GM12878 (cell line): ENCODE data around the gene SMC3. TPM values are rescaled to one million over a fixed set of nuclear protein-coding genes. Genes with fewer than 3 reads are reported as not detected.

Experiments used
- CUX1 ChIP-seq: IDR thresholded peaks from 2 replicates; pipeline ENCODE4 v1.6.1; 2012; ENCODE audit warnings: improper control_type of control experiment, low read depth, low read length; ENCODE audit not compliant: insufficient replicate concordance
- EP300 ChIP-seq, 2 experiments: fragments of 150-350 bp in 1 of 2; IDR thresholded peaks; 2 replicates each; pipeline ENCODE4 v1.6.1; 2011 to 2012; ENCODE audit warnings: low read depth in 2 of 2, low read length in 2 of 2, borderline replicate concordance in 1 of 2, improper control_type of control experiment in 1 of 2, inconsistent platforms in 1 of 2; ENCODE audit not compliant: control insufficient read depth in 1 of 2
- MEF2A ChIP-seq: IDR thresholded peaks from 2 replicates; pipeline ENCODE4 v1.6.1; 2011; ENCODE audit warnings: low read depth, mild to moderate bottlenecking, low read length, moderate library complexity; ENCODE audit not compliant: insufficient read depth
- MTA2 ChIP-seq: fragments of 450-650 bp; IDR thresholded peaks from 2 replicates; pipeline ENCODE4 v1.6.1; 2016; ENCODE audit warnings: low read depth, mild to moderate bottlenecking, moderate library complexity
- RAD51 ChIP-seq: fragments of 450-650 bp; IDR thresholded peaks from 2 replicates; pipeline ENCODE4 v1.6.1; 2016; ENCODE audit warnings: moderate library complexity, mild to moderate bottlenecking, inconsistent platforms
- RELA ChIP-seq: fragments of 450-650 bp; IDR thresholded peaks from 2 replicates; pipeline ENCODE4 v1.8.0; 2014; ENCODE audit warnings: borderline replicate concordance; ENCODE audit not compliant: partially characterized antibody
- SUZ12 ChIP-seq: fragments of 200-600 bp; sonication (generic); IDR thresholded peaks from one replicate; pipeline ENCODE4 v1.6.1; 2018; ENCODE audit warnings: antibody characterized with exemption, mild to moderate bottlenecking; ENCODE audit not compliant: unreplicated experiment
- USF1 ChIP-seq: IDR thresholded peaks from 2 replicates; pipeline ENCODE4 v1.6.1; 2011; ENCODE audit warnings: borderline replicate concordance, low read depth, mild to moderate bottlenecking, moderate library complexity, mixed read lengths, low read length; ENCODE audit not compliant: insufficient read depth; ENCODE audit errors: extremely low read length
- YY1 ChIP-seq: IDR thresholded peaks from 2 replicates; pipeline ENCODE4 v1.6.1; 2011; ENCODE audit warnings: low read depth, mild to moderate bottlenecking, low read length
- ZBTB11 ChIP-seq: fragments of 450-650 bp; formaldehyde crosslinking; IDR thresholded peaks from 2 replicates; pipeline ENCODE4 v1.5.0; 2022; ENCODE audit warnings: mild to moderate bottlenecking, missing genetic modification characterization
- polyA plus RNA-seq, 11 experiments: library from polyadenylated mRNA; depleted of rRNA in 4 of 11; unstranded in 6 of 11; stranded (reverse) in 5 of 11; fragments of >200 nt; fragmentation: Nextera tagmentation in 4 of 11; fragmentation: Illumina TruSeq in 1 of 11; extraction: Ambion mirVana in 4 of 11; extraction: Trizol in 1 of 11; gene quantifications; 1 replicate in 1 of 11; 2 replicates in 10 of 11; pipeline versions ENCODE4 v1.2.1 to v1.2.3, GENCODE V29; 2011 to 2016; ENCODE audit warnings: inconsistent platforms in 2 of 11, missing spikeins in 2 of 11, low read depth in 1 of 11
- total RNA-seq, 4 experiments: library from RNA; depleted of rRNA in 3 of 4; stranded (reverse); fragments of >200 nt in 3 of 4; fragmentation: Illumina TruSeq in 1 of 4; extraction: Trizol in 1 of 4; gene quantifications; 2 replicates each; pipeline versions ENCODE4 v1.2.1 to v1.2.3, GENCODE V29; 2013 to 2021

Gene SMC3
- total and polyA plus RNA-seq, 10 of the 15 experiments (the other 5 are each of a cell fraction or from before 2014, with no cell fraction given) = 30.4 to 123 (median 48.3) TPM

GRCh38 chr10:110572862-110573261, 5.4 kb downstream of the SMC3 start (continued):
- TF ChIP-seq RELA (no peak), CUX1 (no peak), YY1 (no peak), MEF2A (0 out of 2 replicates have a peak, but pooled peaks have one; percentile 14), ZBTB11 (CRISPR knock-in tag) (no peak), EP300 (IDR thresholded peaks at IDR 0.05; ENCODE audit: borderline replicate concordance in 1 of 2, control insufficient read depth in 1 of 2, low read depth in 2 of 2, low read length in 2 of 2) (no peak), SUZ12 (no peak), MTA2 (0 out of 2 replicates have a peak, but pooled peaks have one; percentile 11), USF1 (no peak), RAD51 (no peak)
